Loucy (cell line): ENCODE data around the gene RSRC2.

Experiments
- EZH2phosphoT487 ChIP-seq: fragments of 200-600 bp; IDR thresholded peaks from 2 replicates; pipeline ENCODE4 v1.6.1; 2018; ENCODE audit warnings: antibody characterized with exemption, mild to moderate bottlenecking, moderate library complexity, borderline replicate concordance
- TF ChIP-seq, protein P1 (sequence below): fragments of 200-600 bp; sonication (generic); conservative IDR thresholded peaks from 2 replicates; pipeline ENCODE4 v1.5.1; 2014; ENCODE audit warnings: mild to moderate bottlenecking, antibody characterized with exemption, low read length

DNA sequence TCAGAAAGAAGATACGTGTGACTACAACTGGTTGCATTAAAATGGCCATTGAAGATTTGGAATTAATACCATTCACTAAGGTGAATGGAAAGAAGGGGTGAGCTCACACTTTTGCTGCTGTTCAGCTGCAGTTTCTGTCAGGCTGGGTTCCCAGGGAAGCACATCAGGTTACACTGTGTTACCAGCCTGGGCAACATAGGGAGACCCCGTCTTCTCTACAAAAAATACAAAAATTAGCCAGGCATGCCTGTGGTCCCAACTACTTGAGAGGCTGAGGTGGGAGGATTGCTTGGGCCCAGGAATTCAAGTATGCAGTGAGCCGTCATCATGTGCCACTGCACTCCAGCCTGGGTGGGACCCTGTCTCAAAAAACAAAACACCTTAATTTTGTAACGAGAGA is 13.1 kb downstream of the RSRC2 start:
- TF ChIP-seq, protein P1, sequence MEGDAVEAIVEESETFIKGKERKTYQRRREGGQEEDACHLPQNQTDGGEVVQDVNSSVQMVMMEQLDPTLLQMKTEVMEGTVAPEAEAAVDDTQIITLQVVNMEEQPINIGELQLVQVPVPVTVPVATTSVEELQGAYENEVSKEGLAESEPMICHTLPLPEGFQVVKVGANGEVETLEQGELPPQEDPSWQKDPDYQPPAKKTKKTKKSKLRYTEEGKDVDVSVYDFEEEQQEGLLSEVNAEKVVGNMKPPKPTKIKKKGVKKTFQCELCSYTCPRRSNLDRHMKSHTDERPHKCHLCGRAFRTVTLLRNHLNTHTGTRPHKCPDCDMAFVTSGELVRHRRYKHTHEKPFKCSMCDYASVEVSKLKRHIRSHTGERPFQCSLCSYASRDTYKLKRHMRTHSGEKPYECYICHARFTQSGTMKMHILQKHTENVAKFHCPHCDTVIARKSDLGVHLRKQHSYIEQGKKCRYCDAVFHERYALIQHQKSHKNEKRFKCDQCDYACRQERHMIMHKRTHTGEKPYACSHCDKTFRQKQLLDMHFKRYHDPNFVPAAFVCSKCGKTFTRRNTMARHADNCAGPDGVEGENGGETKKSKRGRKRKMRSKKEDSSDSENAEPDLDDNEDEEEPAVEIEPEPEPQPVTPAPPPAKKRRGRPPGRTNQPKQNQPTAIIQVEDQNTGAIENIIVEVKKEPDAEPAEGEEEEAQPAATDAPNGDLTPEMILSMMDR = no peak
- no peak for TF ChIP-seq EZH2phosphoT487
